GM19023 (cell line): ENCODE measurements around the gene CHAF1A.

ENCODE experiments used
- ATAC-seq: cut with Tn5 transposase; IDR thresholded peaks from one replicate; pipeline ENCODE4 v1.9.1; 2021; ENCODE audit warnings: mild to moderate bottlenecking, moderate library complexity; ENCODE audit not compliant: unreplicated experiment

The CHAF1A gene

GRCh38 chr19:4454747-4455718, 52.6 kb downstream of the CHAF1A start:
- no peak for ATAC-seq

- ATAC-seq: no peak
These were observed 53.5 kb downstream of the CHAF1A start for GRCh38 chr19:4455719-4456475.

- no peak for ATAC-seq
These were observed 54.0 kb downstream of the CHAF1A start for GRCh38 chr19:4456476-4456842.

GRCh38 chr19:4456843-4457653, 54.6 kb downstream of the CHAF1A start:
- peak; percentile 30 for ATAC-seq

GRCh38 chr19:4457654-4458395, 55.4 kb downstream of the CHAF1A start, which contains the start of gene UBXN6:
Gene UBXN6 (minus strand): TSS chr19:4457794. CDS start chr19:4457697, 97 bp downstream.
- ATAC-seq: peak; percentile 90

GRCh38 chr19:4464815-4465581, 62.6 kb downstream of the CHAF1A start:
- no peak for ATAC-seq

- ATAC-seq: no peak
These were observed 65.4 kb downstream of the CHAF1A start for GRCh38 chr19:4467835-4468234.

GRCh38 chr19:4471403-4472173, 69.1 kb downstream of the CHAF1A start:
- ATAC-seq: peak; percentile 86

GRCh38 chr19:4472174-4472974, 69.9 kb downstream of the CHAF1A start, which contains the start of gene HDGFL2:
Gene HDGFL2 (plus strand): TSS chr19:4472297. CDS start chr19:4472351, 54 bp downstream.
- ATAC-seq: no peak

- no peak for ATAC-seq
These were observed 70.7 kb downstream of the CHAF1A start for GRCh38 chr19:4473011-4473762.

- no peak for ATAC-seq
These were observed 71.5 kb downstream of the CHAF1A start for GRCh38 chr19:4473763-4474513.

GRCh38 chr19:4474514-4475022, 72.1 kb downstream of the CHAF1A start:
- no peak for ATAC-seq

GRCh38 chr19:4477034-4477801, 74.8 kb downstream of the CHAF1A start:
- ATAC-seq: no peak

- ATAC-seq: no peak
These were observed 80.4 kb downstream of the CHAF1A start for GRCh38 chr19:4482721-4483364.

- ATAC-seq: no peak
These were observed 80.9 kb downstream of the CHAF1A start for GRCh38 chr19:4483385-4483784.
